ENCODE results near the gene KRTAP10-8. TPM values are rescaled to one million over a fixed set of nuclear protein-coding genes. Genes with fewer than 3 reads are reported as not detected.
"Not testable (repeated sequence)": the region's sequence is repeated elsewhere in the genome, so short reads cannot be mapped to it uniquely, and the experiment has no call there.

The KRTAP10-8 gene
- total RNA-seq, 2 experiments from 2014 or later, result not detected

DNA sequence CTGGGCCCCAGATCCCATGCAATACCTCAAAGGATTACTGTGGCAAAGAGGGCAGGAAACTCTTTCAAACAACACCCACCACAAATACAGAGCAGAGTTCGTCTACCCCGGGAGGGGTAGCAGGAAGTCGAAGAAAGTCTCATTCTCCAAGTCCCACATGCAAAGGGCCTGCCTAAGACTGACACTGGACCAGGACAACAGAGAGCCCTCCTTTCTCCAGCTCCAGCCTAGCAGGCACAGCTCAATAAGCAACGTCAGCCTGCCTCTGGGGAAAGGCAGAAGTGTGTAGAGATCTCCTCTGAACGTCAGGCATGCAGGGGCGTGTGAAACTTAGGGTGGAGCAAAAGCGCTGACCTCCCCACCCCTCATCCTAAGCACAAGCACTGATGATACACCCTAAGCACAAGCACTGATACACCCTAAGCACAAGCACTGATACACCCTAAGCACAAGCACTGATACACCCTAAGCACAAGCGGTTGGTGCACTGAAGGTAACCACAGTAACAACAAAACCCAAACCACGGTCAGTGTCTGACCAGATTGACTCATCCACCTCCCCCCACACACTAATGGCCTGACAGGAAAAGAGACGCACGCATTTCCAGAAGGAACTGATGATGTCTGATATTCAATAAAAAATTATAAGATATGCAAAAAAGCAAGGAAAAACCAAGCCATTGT lies 47.2 kb downstream of the KRTAP10-8 start:
- Mint-ChIP-seq H3K36me3 (ENCODE audit: low read depth) (peaks cover 7% of the 10 kb centered on the region), H3K27ac (no peak overlapping the region), H3K9me3 (peaks cover 28% of the 10 kb centered on the region), H3K4me1 (ENCODE audit: low read depth) (peaks cover 42% of the 10 kb centered on the region), H3K27me3 (ENCODE audit: low read depth) (no peaks in the 10 kb centered on the region), H3K4me3 (no peak overlapping the region)
- intact Hi-C loops (cut with micrococcal nuclease), result loop anchor here (1.0 kb wide), 1 partner anchor 40 kb away; no protein-coding TSS in a partner anchor
- CTCF ChIA-PET, result no interaction called here
- DNase-seq, result no peak

DNA sequence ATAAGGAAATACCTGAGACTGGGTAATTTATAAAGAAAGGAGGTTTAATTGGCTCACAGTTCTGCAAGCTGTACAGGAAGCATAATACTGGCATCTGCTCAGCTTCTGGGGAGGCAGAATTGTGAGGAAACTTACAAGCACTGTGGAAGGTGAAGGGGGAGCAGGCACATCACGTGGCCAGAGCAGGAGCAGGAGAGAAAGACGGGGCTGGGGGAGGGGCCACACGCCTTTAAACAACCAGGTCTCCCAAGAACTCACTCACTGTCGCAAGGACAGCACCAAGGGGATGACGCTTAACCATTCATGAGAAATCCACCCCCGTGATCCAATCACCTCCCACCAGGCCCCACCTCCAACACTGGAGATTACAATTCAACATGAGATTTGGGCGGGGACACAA lies 49.7 kb downstream of the KRTAP10-8 start:
- DNase-seq; H3K27ac Mint-ChIP-seq; H3K36me3 Mint-ChIP-seq (ENCODE audit: low read depth); intact Hi-C loops (cut with micrococcal nuclease); H3K27me3 Mint-ChIP-seq (ENCODE audit: low read depth); H3K4me3 Mint-ChIP-seq; CTCF ChIA-PET: not testable (repeated sequence)
- H3K9me3 Mint-ChIP-seq, result peaks cover 15% of the 10 kb centered on the region
- H3K4me1 Mint-ChIP-seq (ENCODE audit: low read depth), result peaks cover 30% of the 10 kb centered on the region

Other genes with a start within 250 kb of the KRTAP10-8 start
- gene LRRC3, start 156.6 kb upstream of the KRTAP10-8 start, total RNA-seq, result 1 to 10 TPM; 2.5 to 2.8 TPM
- not detected for gene KRTAP10-1, start 71.9 kb upstream of the KRTAP10-8 start, total RNA-seq
- not detected for gene KRTAP10-2, start 60.6 kb upstream of the KRTAP10-8 start, total RNA-seq
- gene KRTAP10-3, start 53.3 kb upstream of the KRTAP10-8 start, total RNA-seq, result not detected
- not detected for gene KRTAP10-4, start 38.4 kb upstream of the KRTAP10-8 start, total RNA-seq
- not detected for gene KRTAP10-5, start 31.5 kb upstream of the KRTAP10-8 start, total RNA-seq
- not detected for gene KRTAP10-6, start 19.6 kb upstream of the KRTAP10-8 start, total RNA-seq
- not detected for gene KRTAP10-7, start 11.5 kb upstream of the KRTAP10-8 start, total RNA-seq
- gene KRTAP10-9, start 15.0 kb downstream of the KRTAP10-8 start, total RNA-seq, result not detected
- gene KRTAP10-10, start 25.3 kb downstream of the KRTAP10-8 start, total RNA-seq, result not detected
- gene KRTAP10-11, start 34.3 kb downstream of the KRTAP10-8 start, total RNA-seq, result not detected
- not detected for gene KRTAP12-4, start 42.6 kb downstream of the KRTAP10-8 start, total RNA-seq
- gene KRTAP12-3, start 45.9 kb downstream of the KRTAP10-8 start, total RNA-seq, result not detected
- not detected for gene KRTAP12-2, start 54.8 kb downstream of the KRTAP10-8 start, total RNA-seq
- gene KRTAP12-1, start 70.1 kb downstream of the KRTAP10-8 start, total RNA-seq, result not detected
- not detected for gene KRTAP10-12, start 85.1 kb downstream of the KRTAP10-8 start, total RNA-seq
- gene TSPEAR, start 99.5 kb downstream of the KRTAP10-8 start, total RNA-seq, result not detected
- 10 to 100 TPM; 94.0 to 95.2 TPM for gene UBE2G2, start 189.7 kb downstream of the KRTAP10-8 start, total RNA-seq
- 10 to 100 TPM; 87.1 to 94.7 TPM for gene SUMO3, start 206.0 kb downstream of the KRTAP10-8 start, total RNA-seq

All from activated naive CD4-positive, alpha-beta T cell treated with anti-CD3 and anti-CD28 coated beads for 36 hours (primary cell).